ENCODE measurements around the gene RAI1. TPM values are rescaled to one million over a fixed set of nuclear protein-coding genes. Genes with fewer than 3 reads are reported as not detected.
A peak's percentile ranks its signal among the peaks of the same experiment; 100 is the strongest.

The RAI1 gene
- total and polyA plus RNA-seq, 7 donors: 1.8 to 31.9 (median 9.3) TPM

GRCh38 chr17:17820463-17821158 lies 139.4 kb downstream of the RAI1 start:
- no peaks in the 10 kb centered on the region for H3K9me3 ChIP-seq
- H3K4me1 ChIP-seq: peaks cover 0 to 80% (median 76%) of the 10 kb centered on the region in 4 donors
- DNase-seq: no peak
- no peak overlapping the region for H3K4me3 ChIP-seq
- no peaks in the 10 kb centered on the region for H3K27me3 ChIP-seq
- TF ChIP-seq POLR2A (IDR thresholded peaks at IDR 0.05): no peak
- TF ChIP-seq EP300 (IDR thresholded peaks at IDR 0.05): no peak
- no peak for TF ChIP-seq POLR2AphosphoS5 (IDR thresholded peaks at IDR 0.05)
- TF ChIP-seq CTCF (IDR thresholded peaks at IDR 0.05): no peak
- intact Hi-C loops (cut with DNase I): no loop called here
- peaks cover 14 to 42% (median 31%) of the 10 kb centered on the region in 4 donors for H3K36me3 ChIP-seq
- WGBS, 2 donors: 64 to 91% methylated on average over 7 of the region's 7 CpGs
- peak overlapping the region in 3 of 4 donors; percentile 41 to 86 (median 83) for H3K27ac ChIP-seq

- Histone ChIP-seq H3K4me1 (peaks cover 0 to 94% (median 84%) of the 10 kb centered on the region in 4 donors), H3K36me3 (peaks cover 14 to 31% (median 20%) of the 10 kb centered on the region in 4 donors), H3K9me3 (no peaks in the 10 kb centered on the region), H3K4me3 (peak overlapping the region in 3 of 4 donors; percentile 49 to 55 (median 54)), H3K27ac (peak overlapping the region; percentile 44 to 90 (median 84)), H3K27me3 (no peaks in the 10 kb centered on the region)
- peak; percentile 94 for DNase-seq
- 20 to 54% methylated on average over 1 of the region's 1 CpG for WGBS, 2 donors
- intact Hi-C loops (cut with DNase I): loop anchor here (2.0 kb wide), 1 partner anchor 15 kb away; the partner anchor contains the start of gene SREBF1
- TF ChIP-seq POLR2A (IDR thresholded peaks at IDR 0.05) (peak in 1 of 2 donors; percentile 15), POLR2AphosphoS5 (IDR thresholded peaks at IDR 0.05) (peak; percentile 18 to 73 (median 57)), EP300 (IDR thresholded peaks at IDR 0.05) (no peak), CTCF (IDR thresholded peaks at IDR 0.05) (no peak)
Measured at GRCh38 chr17:17822189-17822588, 140.9 kb downstream of the RAI1 start.

GRCh38 chr17:17822616-17823015 lies 141.4 kb downstream of the RAI1 start:
- no peak for DNase-seq
- intact Hi-C loops (cut with DNase I): loop anchor here (2.0 kb wide), 1 partner anchor 14 kb away; the partner anchor contains the start of gene SREBF1
- Histone ChIP-seq H3K27ac (peak overlapping the region; percentile 44 to 90 (median 84)), H3K4me3 (peak overlapping the region; percentile 32 to 55 (median 52)), H3K27me3 (no peaks in the 10 kb centered on the region), H3K4me1 (peaks cover 0 to 95% (median 84%) of the 10 kb centered on the region in 4 donors), H3K36me3 (peaks cover 11 to 27% (median 17%) of the 10 kb centered on the region in 4 donors), H3K9me3 (no peaks in the 10 kb centered on the region)
- TF ChIP-seq CTCF (IDR thresholded peaks at IDR 0.05) (no peak), POLR2A (IDR thresholded peaks at IDR 0.05) (no peak), EP300 (IDR thresholded peaks at IDR 0.05) (no peak), POLR2AphosphoS5 (IDR thresholded peaks at IDR 0.05) (no peak)
- 18 to 62% methylated on average over 3 of the region's 3 CpGs for WGBS, 2 donors

GRCh38 chr17:17823433-17824118 lies 142.3 kb downstream of the RAI1 start:
- peaks cover 0 to 86% (median 81%) of the 10 kb centered on the region in 4 donors for H3K4me1 ChIP-seq
- H3K36me3 ChIP-seq: peaks cover 10 to 21% (median 12%) of the 10 kb centered on the region in 4 donors
- H3K27me3 ChIP-seq: no peaks in the 10 kb centered on the region
- peak in 1 of 2 donors; percentile 48 for TF ChIP-seq POLR2A (IDR thresholded peaks at IDR 0.05)
- peak in 3 of 4 donors; percentile 63 to 68 (median 64) for TF ChIP-seq POLR2AphosphoS5 (IDR thresholded peaks at IDR 0.05)
- peak in 1 of 4 donors; percentile 53 for TF ChIP-seq EP300 (IDR thresholded peaks at IDR 0.05)
- no peak for TF ChIP-seq CTCF (IDR thresholded peaks at IDR 0.05)
- no peaks in the 10 kb centered on the region for H3K9me3 ChIP-seq
- 1 to 2% methylated on average over 69 of the region's 69 CpGs for whole genome bisulfite sequencing, 2 donors
- DNase-seq: peak; percentile 96
- peak overlapping the region; percentile 32 to 55 (median 52) for H3K4me3 ChIP-seq
- intact Hi-C loops (cut with DNase I): loop anchor here (2.0 kb wide), 1 partner anchor 13 kb away; the partner anchor contains the start of gene SREBF1
- H3K27ac ChIP-seq: peak overlapping the region; percentile 83 to 90 (median 86)

Measured in sigmoid colon (tissue), 7 donors.